WTC11 (cell line): Measurements from ENCODE around the gene SARM1. TPM values are rescaled to one million over a fixed set of nuclear protein-coding genes. Genes with fewer than 3 reads are reported as not detected.

Source experiments
- ATAC-seq: fragments of 200-7000 bp; cut with Tn5 transposase; 2 replicates; pipeline ENCODE4 v1.10.0; 2021; ENCODE audit warnings: mild to moderate bottlenecking, moderate library complexity
- CTCF ChIA-PET: fragments of 300-600 bp; sonication (Branson Sonifier 250); formaldehyde crosslinking; loops from one replicate; lab custom pipeline; 2021; ENCODE audit warnings: antibody characterized with exemption; lab: Charles Lee
- POLR2A ChIA-PET: fragments of 350-600 bp; sonication (Branson Sonifier 250); formaldehyde crosslinking; loops from one replicate; lab custom pipeline; 2021; ENCODE audit warnings: antibody characterized with exemption; lab: Charles Lee
- DNase-seq: peaks from one replicate; pipeline ENCODE4 v3.0.0; 2021; ENCODE audit warnings: low spot score
- H3K27ac Mint-ChIP-seq: 2 replicates; pipeline ENCODE4 v1.8.0; 2021; ENCODE audit warnings: mixed read lengths
- H3K27me3 Mint-ChIP-seq: 2 replicates; pipeline ENCODE4 v1.8.0; 2021; ENCODE audit warnings: low read depth, mild to moderate bottlenecking, moderate library complexity, mixed read lengths
- H3K36me3 Mint-ChIP-seq: 2 replicates; pipeline ENCODE4 v1.8.0; 2021; ENCODE audit warnings: mixed read lengths
- H3K4me1 Mint-ChIP-seq: 2 replicates; pipeline ENCODE4 v1.8.0; 2022; ENCODE audit warnings: mixed read lengths
- H3K4me3 Mint-ChIP-seq: 2 replicates; pipeline ENCODE4 v1.8.0; 2021; ENCODE audit warnings: mild to moderate bottlenecking, moderate library complexity, mixed read lengths
- H3K9me3 Mint-ChIP-seq: 2 replicates; pipeline ENCODE4 v1.8.0; 2021; ENCODE audit warnings: mixed read lengths
- FOXP1 ChIP-seq: sonication (generic); formaldehyde crosslinking; IDR thresholded peaks from 2 replicates; pipeline ENCODE4 v1.8.0; 2022; ENCODE audit warnings: missing genetic modification reagents, mild to moderate bottlenecking, moderate library complexity, borderline replicate concordance
- GTF2I ChIP-seq: fragments of 250-450 bp; sonication (Bioruptor Pico); conservative IDR thresholded peaks from 2 replicates; pipeline ENCODE4 v1.4.0; 2021; ENCODE audit warnings: mild to moderate bottlenecking
- RELA ChIP-seq: sonication (generic); formaldehyde crosslinking; IDR thresholded peaks from 2 replicates; pipeline ENCODE4 v1.8.1; 2022; ENCODE audit warnings: missing genetic modification reagents, mild to moderate bottlenecking, borderline replicate concordance
- SOX15 ChIP-seq: fragments of 250-450 bp; sonication (Bioruptor Pico); IDR thresholded peaks from 2 replicates; pipeline ENCODE4 v1.9.0; 2021; ENCODE audit warnings: mild to moderate bottlenecking
- TEAD4 ChIP-seq: sonication (generic); formaldehyde crosslinking; IDR thresholded peaks from 2 replicates; pipeline ENCODE4 v1.8.0; 2022; ENCODE audit warnings: mild to moderate bottlenecking, missing genetic modification reagents
- ZNF219 ChIP-seq: sonication (generic); formaldehyde crosslinking; IDR thresholded peaks from 2 replicates; pipeline ENCODE4 v1.8.0; 2023; ENCODE audit warnings: missing genetic modification reagents, mild to moderate bottlenecking, borderline replicate concordance
- total RNA-seq: library from RNA; stranded (reverse); gene quantifications from 3 replicates; pipeline ENCODE4 v1.2.3, GENCODE V29; 2021
- TF ChIP-seq, protein P1 (sequence below): sonication (generic); formaldehyde crosslinking; IDR thresholded peaks from 2 replicates; pipeline ENCODE4 v1.8.0; 2022; ENCODE audit warnings: mild to moderate bottlenecking, missing genetic modification reagents
- TF ChIP-seq, protein P2 (sequence below): sonication (generic); formaldehyde crosslinking; IDR thresholded peaks from 2 replicates; pipeline ENCODE4 v1.8.0; 2022; ENCODE audit warnings: mild to moderate bottlenecking, missing genetic modification reagents
- TF ChIP-seq, protein P3 (sequence below): sonication (generic); formaldehyde crosslinking; IDR thresholded peaks from 2 replicates; pipeline ENCODE4 v1.8.1; 2022; ENCODE audit warnings: low read depth, missing genetic modification reagents, borderline replicate concordance
- TF ChIP-seq, protein P4 (sequence below): sonication (generic); formaldehyde crosslinking; conservative IDR thresholded peaks from 2 replicates; pipeline ENCODE4 v1.8.1; 2022; ENCODE audit warnings: mild to moderate bottlenecking, missing genetic modification reagents
- TF ChIP-seq, protein P5 (sequence below): sonication (generic); formaldehyde crosslinking; IDR thresholded peaks from 2 replicates; pipeline ENCODE4 v1.8.1; 2023; ENCODE audit warnings: mild to moderate bottlenecking, missing genetic modification reagents
- TF ChIP-seq, protein P6 (sequence below): sonication (generic); formaldehyde crosslinking; IDR thresholded peaks from 2 replicates; pipeline ENCODE4 v1.8.1; 2022; ENCODE audit warnings: mild to moderate bottlenecking, missing genetic modification reagents, moderate library complexity, borderline replicate concordance
- TF ChIP-seq, protein P7 (sequence below): fragments of 250-450 bp; sonication (Bioruptor Pico); conservative IDR thresholded peaks from 2 replicates; pipeline ENCODE4 v1.9.0; 2021; ENCODE audit warnings: mild to moderate bottlenecking
- TF ChIP-seq, protein P8 (sequence below): fragments of 250-450 bp; sonication (Bioruptor Pico); IDR thresholded peaks from 2 replicates; pipeline ENCODE4 v1.9.0; 2021; ENCODE audit warnings: mild to moderate bottlenecking
- TF ChIP-seq, protein P9 (sequence below): sonication (generic); formaldehyde crosslinking; IDR thresholded peaks from 2 replicates; pipeline ENCODE4 v1.8.0; 2022; ENCODE audit warnings: missing genetic modification reagents

The SARM1 gene
- total RNA-seq, 1 experiment from 2014 or later: 3.8 TPM

DNA sequence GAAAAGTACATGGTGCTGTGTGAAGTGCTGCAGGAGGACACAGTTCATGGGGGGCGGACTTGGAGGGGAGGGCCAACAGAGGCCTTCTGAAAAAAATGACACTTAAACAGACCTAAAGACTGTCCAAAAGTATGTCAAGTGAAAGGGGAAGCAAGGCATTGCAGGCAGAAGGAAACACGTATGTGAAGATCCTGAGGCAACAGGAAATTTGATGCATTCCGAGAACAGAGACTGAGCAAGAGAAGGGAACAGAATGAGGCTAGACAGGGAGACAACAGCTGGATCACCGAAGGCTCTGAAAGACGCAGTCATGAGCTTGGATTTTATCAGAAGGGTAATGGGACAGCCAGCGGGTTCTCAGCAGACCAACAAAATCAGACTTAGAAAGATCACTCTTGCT lies 37.3 kb upstream of the SARM1 start:
- no peak for DNase-seq
- Mint-ChIP-seq H3K36me3 (peaks cover 2% of the 10 kb centered on the region; the same call in 1 of the 2 replicates), H3K9me3 (no peaks in the 10 kb centered on the region), H3K4me1 (peaks cover 20% of the 10 kb centered on the region), H3K4me3 (peak overlapping the region; percentile 99)
- ATAC-seq: no peak
- TF ChIP-seq RELA (CRISPR knock-in tag): no peak
- no peak for TF ChIP-seq GTF2I (CRISPR knock-in tag)
- no peak for TF ChIP-seq ZNF219 (CRISPR knock-in tag)
- TF ChIP-seq, protein P1, sequence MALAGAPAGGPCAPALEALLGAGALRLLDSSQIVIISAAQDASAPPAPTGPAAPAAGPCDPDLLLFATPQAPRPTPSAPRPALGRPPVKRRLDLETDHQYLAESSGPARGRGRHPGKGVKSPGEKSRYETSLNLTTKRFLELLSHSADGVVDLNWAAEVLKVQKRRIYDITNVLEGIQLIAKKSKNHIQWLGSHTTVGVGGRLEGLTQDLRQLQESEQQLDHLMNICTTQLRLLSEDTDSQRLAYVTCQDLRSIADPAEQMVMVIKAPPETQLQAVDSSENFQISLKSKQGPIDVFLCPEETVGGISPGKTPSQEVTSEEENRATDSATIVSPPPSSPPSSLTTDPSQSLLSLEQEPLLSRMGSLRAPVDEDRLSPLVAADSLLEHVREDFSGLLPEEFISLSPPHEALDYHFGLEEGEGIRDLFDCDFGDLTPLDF: no peak
- TF ChIP-seq, protein P2, sequence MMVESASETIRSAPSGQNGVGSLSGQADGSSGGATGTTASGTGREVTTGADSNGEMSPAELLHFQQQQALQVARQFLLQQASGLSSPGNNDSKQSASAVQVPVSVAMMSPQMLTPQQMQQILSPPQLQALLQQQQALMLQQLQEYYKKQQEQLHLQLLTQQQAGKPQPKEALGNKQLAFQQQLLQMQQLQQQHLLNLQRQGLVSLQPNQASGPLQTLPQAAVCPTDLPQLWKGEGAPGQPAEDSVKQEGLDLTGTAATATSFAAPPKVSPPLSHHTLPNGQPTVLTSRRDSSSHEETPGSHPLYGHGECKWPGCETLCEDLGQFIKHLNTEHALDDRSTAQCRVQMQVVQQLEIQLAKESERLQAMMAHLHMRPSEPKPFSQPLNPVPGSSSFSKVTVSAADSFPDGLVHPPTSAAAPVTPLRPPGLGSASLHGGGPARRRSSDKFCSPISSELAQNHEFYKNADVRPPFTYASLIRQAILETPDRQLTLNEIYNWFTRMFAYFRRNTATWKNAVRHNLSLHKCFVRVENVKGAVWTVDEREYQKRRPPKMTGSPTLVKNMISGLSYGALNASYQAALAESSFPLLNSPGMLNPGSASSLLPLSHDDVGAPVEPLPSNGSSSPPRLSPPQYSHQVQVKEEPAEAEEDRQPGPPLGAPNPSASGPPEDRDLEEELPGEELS (CRISPR knock-in tag): no peak
- TF ChIP-seq FOXP1 (CRISPR knock-in tag): no peak
- TF ChIP-seq, protein P3, sequence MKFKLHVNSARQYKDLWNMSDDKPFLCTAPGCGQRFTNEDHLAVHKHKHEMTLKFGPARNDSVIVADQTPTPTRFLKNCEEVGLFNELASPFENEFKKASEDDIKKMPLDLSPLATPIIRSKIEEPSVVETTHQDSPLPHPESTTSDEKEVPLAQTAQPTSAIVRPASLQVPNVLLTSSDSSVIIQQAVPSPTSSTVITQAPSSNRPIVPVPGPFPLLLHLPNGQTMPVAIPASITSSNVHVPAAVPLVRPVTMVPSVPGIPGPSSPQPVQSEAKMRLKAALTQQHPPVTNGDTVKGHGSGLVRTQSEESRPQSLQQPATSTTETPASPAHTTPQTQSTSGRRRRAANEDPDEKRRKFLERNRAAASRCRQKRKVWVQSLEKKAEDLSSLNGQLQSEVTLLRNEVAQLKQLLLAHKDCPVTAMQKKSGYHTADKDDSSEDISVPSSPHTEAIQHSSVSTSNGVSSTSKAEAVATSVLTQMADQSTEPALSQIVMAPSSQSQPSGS: no peak
- TF ChIP-seq, protein P4, sequence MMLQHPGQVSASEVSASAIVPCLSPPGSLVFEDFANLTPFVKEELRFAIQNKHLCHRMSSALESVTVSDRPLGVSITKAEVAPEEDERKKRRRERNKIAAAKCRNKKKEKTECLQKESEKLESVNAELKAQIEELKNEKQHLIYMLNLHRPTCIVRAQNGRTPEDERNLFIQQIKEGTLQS: no peak
- TF ChIP-seq, protein P5, sequence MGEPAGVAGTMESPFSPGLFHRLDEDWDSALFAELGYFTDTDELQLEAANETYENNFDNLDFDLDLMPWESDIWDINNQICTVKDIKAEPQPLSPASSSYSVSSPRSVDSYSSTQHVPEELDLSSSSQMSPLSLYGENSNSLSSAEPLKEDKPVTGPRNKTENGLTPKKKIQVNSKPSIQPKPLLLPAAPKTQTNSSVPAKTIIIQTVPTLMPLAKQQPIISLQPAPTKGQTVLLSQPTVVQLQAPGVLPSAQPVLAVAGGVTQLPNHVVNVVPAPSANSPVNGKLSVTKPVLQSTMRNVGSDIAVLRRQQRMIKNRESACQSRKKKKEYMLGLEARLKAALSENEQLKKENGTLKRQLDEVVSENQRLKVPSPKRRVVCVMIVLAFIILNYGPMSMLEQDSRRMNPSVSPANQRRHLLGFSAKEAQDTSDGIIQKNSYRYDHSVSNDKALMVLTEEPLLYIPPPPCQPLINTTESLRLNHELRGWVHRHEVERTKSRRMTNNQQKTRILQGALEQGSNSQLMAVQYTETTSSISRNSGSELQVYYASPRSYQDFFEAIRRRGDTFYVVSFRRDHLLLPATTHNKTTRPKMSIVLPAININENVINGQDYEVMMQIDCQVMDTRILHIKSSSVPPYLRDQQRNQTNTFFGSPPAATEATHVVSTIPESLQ: no peak
- TF ChIP-seq, all 79 proteins: peak for 0
- ChIA-PET CTCF (interaction anchor here (2.5 to 3.6 kb wide), 2 partner anchors 16 to 73 kb away, joined by 12 to 17 read pairs; partner anchors contain the start of genes SLC46A1 and TMEM97), POLR2A (interaction anchor here (1.4 to 2.5 kb wide), 2 partner anchors 8 to 15 kb away, joined by 4 to 17 read pairs; partner anchors contain the start of gene TMEM97)
- H3K27me3 Mint-ChIP-seq: no peaks in the 10 kb centered on the region
- peak overlapping the region; percentile 91 for H3K27ac Mint-ChIP-seq

DNA sequence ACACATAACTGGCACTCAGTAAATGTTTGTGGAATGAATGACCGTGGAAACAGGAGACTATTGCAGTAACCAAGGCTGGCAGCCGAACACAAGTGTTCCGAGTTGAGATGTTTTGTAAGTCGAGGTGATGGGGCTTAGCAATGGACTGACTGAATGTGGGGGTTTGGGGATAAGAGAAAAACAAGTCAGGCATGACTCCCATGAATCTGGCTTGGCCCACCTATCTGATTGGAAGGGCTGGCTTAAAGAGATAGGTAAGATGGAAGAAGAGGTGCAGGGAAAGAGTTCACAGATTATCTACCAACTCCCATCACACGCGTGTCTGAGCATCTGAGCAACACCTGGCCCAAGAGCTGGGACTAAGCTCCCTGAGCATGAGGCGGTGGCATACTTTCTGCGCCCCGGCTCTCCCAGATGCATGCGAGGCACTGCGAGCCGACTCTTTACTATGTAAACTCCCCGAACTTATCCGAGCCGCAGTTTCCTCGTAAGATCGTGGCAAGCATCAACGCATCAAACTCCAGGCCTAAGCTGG lies 36.8 kb upstream of the SARM1 start:
- Mint-ChIP-seq H3K9me3 (no peaks in the 10 kb centered on the region), H3K4me3 (peak overlapping the region; percentile 99), H3K36me3 (no peaks in the 10 kb centered on the region), H3K27ac (peak overlapping the region; percentile 91), H3K4me1 (peaks cover 20% of the 10 kb centered on the region), H3K27me3 (no peaks in the 10 kb centered on the region)
- ChIA-PET POLR2A (interaction anchor here (0.9 to 2.5 kb wide), 6 partner anchors 9 to 41 kb away, joined by 3 to 17 read pairs (median 6); partner anchors contain the start of genes POLDIP2 and TMEM97), CTCF (interaction anchor here (1.1 to 3.6 kb wide), 10 partner anchors 9 to 619 kb away, joined by 4 to 26 read pairs (median 14); partner anchors contain the start of genes POLDIP2, SARM1, SLC46A1 and TMEM97)
- DNase-seq: no peak
- no peak for ATAC-seq
- TF ChIP-seq, protein P6, sequence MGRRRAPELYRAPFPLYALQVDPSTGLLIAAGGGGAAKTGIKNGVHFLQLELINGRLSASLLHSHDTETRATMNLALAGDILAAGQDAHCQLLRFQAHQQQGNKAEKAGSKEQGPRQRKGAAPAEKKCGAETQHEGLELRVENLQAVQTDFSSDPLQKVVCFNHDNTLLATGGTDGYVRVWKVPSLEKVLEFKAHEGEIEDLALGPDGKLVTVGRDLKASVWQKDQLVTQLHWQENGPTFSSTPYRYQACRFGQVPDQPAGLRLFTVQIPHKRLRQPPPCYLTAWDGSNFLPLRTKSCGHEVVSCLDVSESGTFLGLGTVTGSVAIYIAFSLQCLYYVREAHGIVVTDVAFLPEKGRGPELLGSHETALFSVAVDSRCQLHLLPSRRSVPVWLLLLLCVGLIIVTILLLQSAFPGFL: no peak
- TF ChIP-seq TEAD4 (CRISPR knock-in tag) (no peak), SOX15 (no peak)
- TF ChIP-seq, protein P7, sequence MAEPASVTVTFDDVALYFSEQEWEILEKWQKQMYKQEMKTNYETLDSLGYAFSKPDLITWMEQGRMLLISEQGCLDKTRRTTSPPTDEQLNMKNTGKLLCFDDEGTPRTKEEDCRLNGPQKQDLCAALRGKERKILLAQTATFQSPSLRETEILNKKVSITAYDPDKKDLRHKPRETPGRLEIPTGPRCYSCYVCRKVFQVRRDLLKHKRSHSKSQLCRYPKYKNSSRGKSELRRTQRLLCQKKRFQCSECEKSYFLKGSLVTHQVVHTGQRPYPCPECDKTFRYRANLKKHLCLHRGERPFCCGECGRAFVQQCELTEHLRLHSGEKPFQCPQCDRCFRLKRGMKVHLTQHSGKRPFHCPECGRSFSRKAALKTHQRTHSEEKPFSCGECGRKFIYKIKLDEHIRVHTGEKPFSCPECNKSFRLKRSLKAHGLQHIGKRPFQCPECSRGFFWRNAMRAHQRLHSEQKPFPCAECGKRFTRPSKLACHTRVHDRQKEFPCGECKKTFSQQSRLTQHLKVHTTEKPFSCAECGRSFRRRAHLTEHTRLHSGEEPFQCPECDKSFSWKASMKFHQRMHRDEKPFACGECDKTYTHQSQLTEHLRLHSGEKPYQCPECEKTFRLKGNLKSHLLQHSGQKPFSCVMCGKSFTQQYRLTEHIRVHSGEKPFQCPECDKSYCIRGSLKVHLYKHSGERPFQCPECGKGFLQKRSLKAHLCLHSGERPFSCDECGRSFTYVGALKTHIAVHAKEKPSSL: no peak
- TF ChIP-seq, protein P8, sequence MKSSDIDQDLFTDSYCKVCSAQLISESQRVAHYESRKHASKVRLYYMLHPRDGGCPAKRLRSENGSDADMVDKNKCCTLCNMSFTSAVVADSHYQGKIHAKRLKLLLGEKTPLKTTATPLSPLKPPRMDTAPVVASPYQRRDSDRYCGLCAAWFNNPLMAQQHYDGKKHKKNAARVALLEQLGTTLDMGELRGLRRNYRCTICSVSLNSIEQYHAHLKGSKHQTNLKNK (CRISPR knock-in tag): no peak
- TF ChIP-seq, protein P2 (CRISPR knock-in tag): no peak
- TF ChIP-seq, protein P9, sequence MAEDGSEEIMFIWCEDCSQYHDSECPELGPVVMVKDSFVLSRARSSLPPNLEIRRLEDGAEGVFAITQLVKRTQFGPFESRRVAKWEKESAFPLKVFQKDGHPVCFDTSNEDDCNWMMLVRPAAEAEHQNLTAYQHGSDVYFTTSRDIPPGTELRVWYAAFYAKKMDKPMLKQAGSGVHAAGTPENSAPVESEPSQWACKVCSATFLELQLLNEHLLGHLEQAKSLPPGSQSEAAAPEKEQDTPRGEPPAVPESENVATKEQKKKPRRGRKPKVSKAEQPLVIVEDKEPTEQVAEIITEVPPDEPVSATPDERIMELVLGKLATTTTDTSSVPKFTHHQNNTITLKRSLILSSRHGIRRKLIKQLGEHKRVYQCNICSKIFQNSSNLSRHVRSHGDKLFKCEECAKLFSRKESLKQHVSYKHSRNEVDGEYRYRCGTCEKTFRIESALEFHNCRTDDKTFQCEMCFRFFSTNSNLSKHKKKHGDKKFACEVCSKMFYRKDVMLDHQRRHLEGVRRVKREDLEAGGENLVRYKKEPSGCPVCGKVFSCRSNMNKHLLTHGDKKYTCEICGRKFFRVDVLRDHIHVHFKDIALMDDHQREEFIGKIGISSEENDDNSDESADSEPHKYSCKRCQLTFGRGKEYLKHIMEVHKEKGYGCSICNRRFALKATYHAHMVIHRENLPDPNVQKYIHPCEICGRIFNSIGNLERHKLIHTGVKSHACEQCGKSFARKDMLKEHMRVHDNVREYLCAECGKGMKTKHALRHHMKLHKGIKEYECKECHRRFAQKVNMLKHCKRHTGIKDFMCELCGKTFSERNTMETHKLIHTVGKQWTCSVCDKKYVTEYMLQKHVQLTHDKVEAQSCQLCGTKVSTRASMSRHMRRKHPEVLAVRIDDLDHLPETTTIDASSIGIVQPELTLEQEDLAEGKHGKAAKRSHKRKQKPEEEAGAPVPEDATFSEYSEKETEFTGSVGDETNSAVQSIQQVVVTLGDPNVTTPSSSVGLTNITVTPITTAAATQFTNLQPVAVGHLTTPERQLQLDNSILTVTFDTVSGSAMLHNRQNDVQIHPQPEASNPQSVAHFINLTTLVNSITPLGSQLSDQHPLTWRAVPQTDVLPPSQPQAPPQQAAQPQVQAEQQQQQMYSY (CRISPR knock-in tag): no peak
